HG02885 (cell line): ENCODE data around the gene RGS9.

Source experiments
- ATAC-seq: cut with Tn5 transposase; IDR thresholded peaks from one replicate; pipeline ENCODE4 v1.9.1; 2021; ENCODE audit warnings: mild to moderate bottlenecking; ENCODE audit not compliant: unreplicated experiment, poor library complexity

The RGS9 gene

DNA sequence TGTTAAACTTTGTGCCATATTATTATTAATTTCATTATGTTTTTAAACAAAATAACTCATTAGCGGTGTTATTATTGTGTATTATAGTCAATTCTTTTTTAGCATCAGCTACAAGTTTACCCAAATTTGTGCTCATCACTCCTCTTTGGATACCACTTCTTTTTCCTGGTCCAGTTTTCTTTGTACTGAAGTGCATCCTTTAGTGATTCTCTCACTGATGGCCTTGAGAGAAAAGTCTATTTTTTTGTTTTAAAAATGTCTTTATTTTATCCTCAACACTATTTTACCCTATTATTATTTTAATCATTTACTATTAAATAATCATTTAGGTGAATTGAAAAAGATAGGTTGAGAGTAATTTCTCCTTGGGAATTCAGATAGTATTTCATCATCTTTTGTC lies 99.2 kb downstream of the RGS9 start:
- no peak for ATAC-seq

DNA sequence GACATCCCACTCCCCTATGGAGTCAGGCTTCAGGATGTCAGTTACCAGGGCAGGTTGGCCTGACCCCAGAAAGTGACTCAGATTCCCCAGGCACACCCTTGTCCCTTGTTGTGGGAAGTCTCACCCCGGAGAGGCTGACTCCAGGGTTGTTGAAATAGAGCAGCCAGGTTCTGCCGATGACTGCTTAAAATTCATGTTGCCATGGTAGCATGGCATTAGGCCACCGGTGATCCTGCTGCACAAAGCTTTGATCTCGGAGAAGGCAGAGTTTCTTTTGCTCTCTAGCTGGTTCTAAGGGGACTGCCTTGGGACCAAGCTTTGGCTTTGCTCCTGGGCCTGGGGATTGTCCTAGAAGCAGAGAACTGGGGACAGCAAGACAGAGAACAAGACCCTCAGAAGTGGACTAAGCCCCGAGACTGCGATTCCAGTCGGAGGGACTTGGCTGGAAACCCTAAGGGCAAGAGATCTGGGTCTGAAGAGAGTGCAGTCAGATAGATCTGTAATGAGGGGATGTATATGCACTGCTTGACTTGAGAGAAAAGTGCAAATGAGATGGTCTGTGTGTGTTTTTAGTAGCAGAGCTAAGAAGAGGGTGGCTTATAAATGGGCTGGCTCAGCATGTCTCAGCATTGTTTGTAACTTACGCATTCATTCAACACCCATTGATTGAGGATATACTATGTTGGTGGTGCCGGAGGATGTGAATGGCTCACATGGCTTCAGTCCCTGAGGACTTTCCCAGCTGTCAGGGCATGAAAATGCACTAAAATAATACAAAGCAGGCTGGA lies 106.9 kb downstream of the RGS9 start:
- ATAC-seq: no peak

DNA sequence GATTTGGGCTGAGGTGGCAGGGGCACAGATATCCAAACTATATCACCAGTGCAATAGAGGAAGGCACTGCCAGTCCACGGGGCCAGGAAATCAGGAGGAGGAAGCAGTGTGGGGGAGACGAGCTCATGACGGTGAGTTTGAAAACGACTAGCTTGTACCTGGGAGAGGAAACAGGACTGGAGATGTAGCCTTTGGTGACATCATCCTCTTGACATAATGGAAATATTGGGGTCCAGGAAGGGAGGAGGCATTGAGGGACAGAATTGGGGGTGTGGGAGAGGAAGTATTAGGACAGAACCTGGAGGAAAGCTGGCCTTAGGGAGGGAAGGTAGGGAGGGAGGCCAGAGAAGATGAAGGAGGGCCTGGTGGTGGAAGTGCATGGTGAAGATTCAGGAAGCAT lies 109.1 kb downstream of the RGS9 start:
- ATAC-seq: no peak

DNA sequence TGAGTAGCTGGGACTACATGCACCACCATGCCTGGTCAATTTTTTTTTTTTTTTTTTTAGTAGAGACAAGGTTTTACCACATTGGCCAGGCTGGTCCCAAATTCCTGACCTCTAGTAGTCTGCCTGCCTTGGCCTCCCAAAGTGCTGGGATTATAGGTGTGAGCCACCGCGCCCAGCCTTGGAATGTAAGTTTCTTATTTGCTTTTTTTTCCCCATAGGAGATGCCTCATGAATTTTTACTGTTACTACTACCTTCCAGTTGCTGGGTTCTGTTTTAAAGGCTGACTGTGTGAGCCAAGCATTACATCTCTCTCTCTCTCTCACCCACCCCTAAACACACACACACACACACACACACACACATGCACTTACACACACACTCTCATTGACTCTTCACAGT lies 112.6 kb downstream of the RGS9 start:
- ATAC-seq: no peak

DNA sequence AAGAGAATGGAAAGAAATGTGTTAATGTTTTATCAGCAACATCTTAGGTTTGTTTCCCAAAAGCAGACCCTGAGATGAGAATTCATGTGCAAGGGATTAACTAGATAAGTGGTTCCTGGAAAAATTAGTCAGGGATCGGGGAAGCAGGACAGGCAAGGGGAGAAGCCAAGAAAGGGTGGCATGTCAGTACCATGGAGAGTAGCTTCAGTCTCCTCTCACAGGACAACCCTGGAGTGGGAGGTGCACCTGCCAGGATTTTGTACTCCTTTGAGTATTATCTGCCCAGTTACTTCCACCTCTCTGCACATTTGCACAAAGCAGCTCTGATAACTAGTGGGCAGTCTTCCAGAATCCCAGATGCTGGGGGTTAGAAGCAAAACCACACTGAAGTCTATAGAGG lies 117.0 kb downstream of the RGS9 start:
- ATAC-seq: no peak

DNA sequence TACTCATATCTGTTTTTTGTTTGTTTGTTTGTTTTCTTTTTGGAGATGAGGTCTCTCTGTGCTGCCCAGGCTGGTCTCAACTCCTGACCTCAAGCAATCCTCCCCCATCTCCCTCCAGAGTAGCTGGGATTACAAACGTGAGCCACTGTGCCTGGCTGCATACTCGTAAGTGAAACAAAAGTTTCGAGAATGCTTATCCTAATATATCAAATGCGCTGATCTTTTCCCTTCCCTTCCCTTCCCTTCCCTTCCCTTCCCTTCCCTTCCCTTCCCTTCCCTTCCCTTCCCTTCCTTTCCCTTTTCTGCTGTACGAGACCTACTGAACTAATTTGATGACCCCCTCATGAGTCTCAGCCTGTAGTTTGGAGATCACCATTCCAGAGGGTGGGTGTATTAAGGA lies 122.1 kb downstream of the RGS9 start:
- ATAC-seq: no peak

DNA sequence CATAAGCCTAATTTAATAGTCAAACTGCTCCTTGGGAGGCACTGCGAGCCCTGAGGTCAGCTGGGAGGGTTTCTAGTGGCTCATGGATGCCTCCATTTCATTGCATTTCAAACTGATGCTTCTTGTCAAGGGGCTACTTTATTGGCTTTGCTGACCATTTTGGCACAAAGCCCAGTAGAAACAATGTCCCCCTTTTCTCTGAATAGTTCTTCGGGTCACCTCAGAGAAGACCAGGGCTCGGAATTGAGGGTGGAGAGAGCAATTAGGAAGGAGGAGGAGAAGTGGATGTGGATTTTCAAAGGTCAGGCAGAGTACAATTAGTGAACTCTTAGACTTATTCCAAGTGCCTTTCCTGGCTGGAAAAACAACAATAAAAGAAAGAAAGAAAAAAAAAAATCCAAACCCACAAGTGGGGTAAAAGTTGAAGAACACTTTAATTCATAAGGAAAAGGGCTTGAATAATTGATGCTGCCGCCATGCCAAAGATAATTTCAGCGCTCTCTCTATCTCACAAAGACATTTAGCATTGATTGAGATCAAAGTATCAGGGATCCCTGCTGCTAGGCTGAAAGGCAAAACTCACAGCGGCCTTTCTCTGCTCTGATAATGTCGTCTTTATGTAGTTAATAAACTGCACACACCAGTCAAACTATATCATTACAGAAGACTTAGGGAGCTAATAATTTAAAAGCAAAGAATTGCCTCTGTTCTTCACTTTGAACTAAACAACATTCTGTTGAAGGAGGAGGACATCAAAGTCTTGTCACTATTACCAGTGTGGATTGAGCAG lies 122.7 kb downstream of the RGS9 start:
- no peak for ATAC-seq

DNA sequence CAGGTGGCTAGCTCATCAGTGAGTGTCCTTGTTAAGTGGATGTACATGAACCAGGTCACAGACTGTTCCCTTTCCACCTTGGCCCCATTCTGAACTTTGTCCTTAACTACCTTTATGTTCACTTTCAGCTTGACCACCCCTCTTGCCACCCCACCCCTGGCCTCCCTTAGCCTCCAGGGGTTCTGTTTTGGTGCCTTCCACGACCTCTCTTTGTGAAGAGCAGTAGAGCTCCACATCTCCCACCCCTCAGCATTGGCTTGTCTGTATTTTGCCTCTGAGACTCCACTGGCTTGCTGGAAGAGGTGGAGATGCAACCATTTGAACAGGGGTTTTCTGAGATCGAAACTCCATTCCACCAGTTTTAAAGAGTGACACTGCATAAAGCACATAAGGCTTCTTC lies 123.5 kb downstream of the RGS9 start:
- no peak for ATAC-seq

DNA sequence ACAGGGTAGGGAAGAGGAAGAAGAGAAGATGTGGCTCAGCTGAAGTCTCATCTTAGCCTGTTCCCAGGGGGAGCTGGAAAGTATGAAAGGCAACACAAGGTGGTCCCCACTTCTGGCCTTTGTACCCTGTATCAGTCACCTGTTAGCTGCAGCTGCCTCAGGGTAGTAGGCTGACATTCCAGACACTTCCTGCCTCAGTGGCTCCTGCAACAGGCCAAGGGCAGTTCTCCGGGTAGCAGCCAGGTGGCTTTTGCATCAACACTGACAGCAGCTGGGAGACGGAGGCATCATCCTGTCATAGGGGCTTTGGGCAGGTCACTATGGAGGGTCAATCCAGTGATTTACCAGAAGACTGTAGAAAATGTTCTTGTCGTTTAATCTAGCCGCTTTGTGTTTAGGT lies 124.0 kb downstream of the RGS9 start:
- no peak for ATAC-seq

DNA sequence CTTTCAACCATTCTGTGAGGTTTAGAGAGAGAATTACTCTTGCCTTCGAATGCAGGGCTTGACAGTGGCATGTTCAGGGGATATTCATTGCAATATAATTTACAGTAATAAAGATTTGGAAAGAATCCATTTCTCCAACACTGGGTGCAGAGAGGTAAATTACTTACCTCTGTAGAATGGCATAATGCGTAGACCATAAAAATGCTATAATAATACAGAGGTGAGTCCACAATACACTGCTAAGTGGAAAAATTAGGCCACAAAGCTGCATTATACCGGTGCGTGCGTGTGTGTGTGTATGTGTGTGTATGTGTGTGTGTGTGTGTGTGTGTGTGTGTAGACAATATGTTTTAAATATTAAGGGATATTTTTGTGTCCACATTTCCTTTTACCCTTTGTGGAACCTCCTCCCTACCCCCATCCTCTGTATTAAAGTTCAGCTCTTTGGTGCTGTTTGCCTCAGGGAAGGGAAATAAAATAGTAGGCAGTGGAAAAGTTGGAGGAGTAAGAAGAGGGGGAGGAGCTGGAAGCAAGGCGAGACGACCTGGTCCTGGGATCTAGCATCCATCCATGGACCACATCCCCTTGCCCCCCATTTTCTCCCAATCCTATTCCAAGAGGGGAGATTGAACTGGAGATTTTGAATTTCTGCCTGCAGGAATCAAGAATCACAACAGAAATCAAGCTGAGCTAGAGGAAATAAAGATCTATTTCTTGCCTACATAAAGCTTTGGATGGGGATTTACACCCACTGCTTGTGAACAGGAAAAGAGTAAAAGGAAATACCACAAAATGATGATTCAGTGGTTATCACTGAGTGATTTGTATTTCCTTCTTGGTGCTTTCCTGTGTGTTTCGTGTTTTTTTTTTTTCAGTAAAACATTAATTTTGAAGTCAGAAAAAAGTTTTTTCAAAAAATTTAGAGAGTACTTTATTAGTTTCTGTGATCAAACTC lies 124.8 kb downstream of the RGS9 start:
- ATAC-seq: no peak

DNA sequence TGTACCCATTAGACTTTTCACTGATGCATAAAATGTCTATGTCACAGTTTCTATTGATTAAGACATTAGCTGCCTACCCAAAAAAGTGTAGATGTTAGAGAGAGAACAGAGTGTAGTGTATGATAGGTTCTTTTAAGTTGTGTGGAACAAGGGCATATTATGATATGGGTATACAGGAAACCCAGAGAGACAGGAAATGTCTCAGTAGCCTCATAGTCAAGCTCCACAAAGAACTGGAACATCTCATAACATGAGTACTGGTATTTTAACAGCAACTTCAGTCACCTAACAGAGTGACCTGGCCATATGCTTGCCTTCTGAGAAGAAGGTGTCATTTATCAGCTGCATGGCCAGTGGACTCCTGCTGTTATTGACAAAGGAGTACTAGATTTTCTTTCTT lies 128.1 kb downstream of the RGS9 start:
- ATAC-seq: no peak

DNA sequence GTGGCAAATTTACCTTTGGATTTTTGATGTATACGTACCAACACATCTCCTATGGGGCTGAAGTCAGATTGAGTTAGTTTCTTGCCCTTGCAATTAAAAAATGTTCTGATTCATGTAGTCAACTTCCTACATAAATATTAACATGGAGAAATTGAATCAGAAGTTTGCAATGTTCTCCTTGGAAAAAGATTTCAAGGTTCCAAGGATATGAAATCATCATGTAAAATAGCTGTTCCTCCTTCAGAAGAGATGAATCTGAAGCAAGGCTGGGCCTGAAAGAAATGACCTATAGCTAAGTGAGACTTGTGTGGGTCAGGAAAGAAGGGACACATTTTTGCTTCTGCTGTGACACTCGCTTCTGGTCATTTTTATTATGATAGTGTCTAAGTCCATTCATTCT lies 131.7 kb downstream of the RGS9 start:
- ATAC-seq: no peak

DNA sequence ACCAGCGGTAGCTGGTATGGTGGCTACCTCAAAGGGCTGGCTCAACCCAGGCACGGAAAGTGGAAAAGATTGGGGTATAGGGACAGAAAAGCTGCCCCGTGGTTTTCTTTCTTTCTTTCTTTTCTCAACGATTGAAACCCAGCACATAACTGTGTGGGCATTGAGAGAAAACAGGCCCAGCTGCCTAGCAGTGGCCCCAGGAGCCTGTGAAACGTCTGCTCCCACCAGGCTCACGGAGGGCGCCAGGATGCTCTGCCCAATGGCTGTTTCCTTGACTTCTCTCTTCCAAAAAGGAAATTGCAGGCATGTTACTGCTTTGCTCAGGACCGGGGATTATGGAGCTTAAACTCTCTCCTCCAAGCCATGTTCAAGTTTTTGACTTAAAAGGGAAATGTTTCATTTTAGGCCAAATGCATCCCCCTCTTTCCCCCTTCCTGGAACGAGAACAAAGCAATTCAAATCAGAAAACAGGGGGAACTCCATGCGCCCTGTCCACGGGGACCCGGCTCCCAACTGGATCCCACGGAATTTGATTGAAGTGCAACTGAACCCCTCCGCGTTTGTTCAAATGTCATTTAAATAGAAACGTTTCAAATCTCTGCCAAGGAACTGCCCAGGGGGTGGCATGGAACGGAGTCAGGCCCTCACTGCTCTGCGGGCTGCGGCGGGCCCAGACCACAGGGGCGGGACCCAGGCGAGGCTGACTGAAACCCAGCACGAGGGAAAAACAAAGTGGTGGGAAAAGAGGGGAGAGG lies 133.5 kb downstream of the RGS9 start:
- no peak for ATAC-seq

DNA sequence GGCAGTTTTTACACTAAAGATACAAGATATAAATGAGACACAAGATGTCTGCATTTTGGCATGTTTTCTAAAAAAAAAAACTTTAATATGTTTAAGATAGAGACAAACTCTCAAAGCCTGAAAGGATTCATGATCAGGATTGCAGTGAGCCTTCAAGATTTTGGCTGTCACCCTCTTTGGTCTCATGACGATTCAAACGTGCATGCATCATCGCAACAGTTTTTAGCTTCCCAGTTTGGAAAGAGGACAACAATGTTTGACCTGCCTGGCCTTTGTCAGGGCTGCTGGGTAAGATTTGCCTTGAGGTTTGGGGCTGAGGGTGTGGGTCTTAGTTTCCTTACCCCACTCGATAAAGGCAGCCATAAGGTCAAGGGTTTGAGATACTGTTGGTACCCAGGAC lies 134.1 kb downstream of the RGS9 start:
- ATAC-seq: no peak
